ENCODE results near the gene TRIM6. TPM values are rescaled to one million over a fixed set of nuclear protein-coding genes. Genes with fewer than 3 reads are reported as not detected.

The TRIM6 gene
- total RNA-seq, 1 experiment from 2014 or later = 17.9 TPM

- Histone ChIP-seq H3K79me1 (ENCODE audit: insufficient read depth, low read depth, low read length, poor library complexity, severe bottlenecking) (no peaks in the 10 kb centered on the region), H3T11ph (ENCODE audit: low read length) (no peak overlapping the region), H4K20me1 (ENCODE audit: control insufficient read depth, insufficient read depth, insufficient read length) (no peaks in the 10 kb centered on the region), H2BK15ac (ENCODE audit: low read depth, low read length) (no peak overlapping the region), H3K4ac (ENCODE audit: low read depth, low read length) (no peak overlapping the region), H3K4me1 (ENCODE audit: insufficient read depth, low read length) (no peaks in the 10 kb centered on the region), H2BK120ac (ENCODE audit: low read depth, low read length, poor library complexity, severe bottlenecking) (no peak overlapping the region), H2BK20ac (ENCODE audit: low read depth, low read length, poor library complexity, severe bottlenecking) (no peak overlapping the region), H2BK12ac (ENCODE audit: insufficient read length, low read depth, low read length) (no peak overlapping the region), H4K5ac (ENCODE audit: insufficient read length, low read depth, low read length) (no peak overlapping the region), H3K23me2 (ENCODE audit: insufficient read length, low read depth, low read length, poor library complexity, severe bottlenecking) (no peaks in the 10 kb centered on the region), H4K91ac (ENCODE audit: insufficient read length, low read depth, low read length) (no peak overlapping the region), H2AFZ (ENCODE audit: low read length) (no peak overlapping the region), H3K9me3 (ENCODE audit: control insufficient read depth, low read depth, low read length) (no peaks in the 10 kb centered on the region), H2AK5ac (ENCODE audit: insufficient read length, low read length) (no peak overlapping the region), H3K27me3 (ENCODE audit: insufficient read depth, low read length) (no peaks in the 10 kb centered on the region), H2BK5ac (ENCODE audit: insufficient read length, low read length) (no peak overlapping the region), H3K27ac (ENCODE audit: insufficient read length, low read depth, low read length) (no peak overlapping the region), H3K18ac (ENCODE audit: insufficient read length, low read depth, low read length) (no peak overlapping the region), H3K4me2 (ENCODE audit: insufficient read depth, insufficient read length, low read length) (no peak overlapping the region), H3K56ac (ENCODE audit: insufficient read length, low read depth, low read length) (no peak overlapping the region), H3K23ac (ENCODE audit: insufficient read length, low read depth, low read length) (no peak overlapping the region), H3K14ac (ENCODE audit: insufficient read depth, low read length) (no peak overlapping the region), H3K9ac (ENCODE audit: extremely low read depth, insufficient read length, low read length) (no peak overlapping the region), H4K8ac (replicated peaks; ENCODE audit: insufficient read length, low read depth, low read length) (no peak overlapping the region), H3K79me2 (ENCODE audit: insufficient read depth, low read length) (no peaks in the 10 kb centered on the region)
- Mint-ChIP-seq H3K4me1 (peaks cover 0 to 3% of the 10 kb centered on the region in 2 experiments; a peak in 1 of 4 replicates), H3K4me3 (no peak overlapping the region; a peak in 1 of 5 replicates), H3K27me3 (ENCODE audit: low read depth) (no peaks in the 10 kb centered on the region), H3K36me3 (ENCODE audit: insufficient read depth in 1 of 3, low read depth in 3 of 3) (peaks cover 20 to 54% (median 51%) of the 10 kb centered on the region in 3 experiments; a peak in 6 of 7 replicates), H3K9me3 (no peaks in the 10 kb centered on the region), H3K27ac (no peak overlapping the region)
- no peak for TF ChIP-seq CTCF (conservative IDR thresholded peaks at IDR 0.05)
- no CpG with 5 or more reads among the region's 5 CpGs for WGBS (ENCODE audit: extremely low coverage, insufficient read length, low lambda C conversion rate)
- no peak for DNase-seq
Measured at GRCh38 chr11:5610446-5610845, 14.0 kb downstream of the TRIM6 start.

Data from H9 (cell line).